Mesothelial cell of epicardium (in vitro differentiated cells): ENCODE data around the gene RPRD1B. TPM values are rescaled to one million over a fixed set of nuclear protein-coding genes. Genes with fewer than 3 reads are reported as not detected.
A peak's percentile ranks its signal among the peaks of the same experiment; 100 is the strongest.

Source experiments
- DNase-seq, 2 experiments: peaks; one replicate each; pipeline ENCODE4 v3.0.0; 2021; ENCODE audit warnings: low spot score in 2 of 2; ENCODE audit not compliant: unreplicated experiment in 2 of 2
- H3K27ac Mint-ChIP-seq: 2 replicates; pipeline ENCODE4 v1.8.0; 2021; ENCODE audit warnings: mixed read lengths
- H3K27me3 Mint-ChIP-seq: 2 replicates; pipeline ENCODE4 v1.8.0; 2021; ENCODE audit warnings: low read depth, mixed read lengths
- H3K36me3 Mint-ChIP-seq: 2 replicates; pipeline ENCODE4 v1.8.0; 2021; ENCODE audit warnings: mixed read lengths
- H3K4me1 Mint-ChIP-seq: 2 replicates; pipeline ENCODE4 v1.8.0; 2021; ENCODE audit warnings: mixed read lengths
- H3K4me3 Mint-ChIP-seq: 2 replicates; pipeline ENCODE4 v1.8.0; 2021; ENCODE audit warnings: mild to moderate bottlenecking, moderate library complexity, mixed read lengths
- H3K9me3 Mint-ChIP-seq: 2 replicates; pipeline ENCODE4 v1.8.0; 2021; ENCODE audit warnings: mixed read lengths
- total RNA-seq: library from RNA; stranded (reverse); gene quantifications from 3 replicates; pipeline ENCODE4 v1.2.1, GENCODE V29; 2021
- TF ChIP-seq, protein P1 (sequence below): fragments of 200-600 bp; sonication (generic); IDR thresholded peaks from one replicate; pipeline ENCODE4 v1.5.0; 2021; ENCODE audit warnings: antibody characterized with exemption; ENCODE audit not compliant: unreplicated experiment

The RPRD1B gene
- total RNA-seq, 1 donor from 2014 or later, result 48.4 TPM

- peak overlapping the region; percentile 96 for H3K4me3 Mint-ChIP-seq
- peaks cover 4% of the 10 kb centered on the region for H3K9me3 Mint-ChIP-seq
- peaks cover 40% of the 10 kb centered on the region for H3K4me1 Mint-ChIP-seq
- TF ChIP-seq, protein P1, sequence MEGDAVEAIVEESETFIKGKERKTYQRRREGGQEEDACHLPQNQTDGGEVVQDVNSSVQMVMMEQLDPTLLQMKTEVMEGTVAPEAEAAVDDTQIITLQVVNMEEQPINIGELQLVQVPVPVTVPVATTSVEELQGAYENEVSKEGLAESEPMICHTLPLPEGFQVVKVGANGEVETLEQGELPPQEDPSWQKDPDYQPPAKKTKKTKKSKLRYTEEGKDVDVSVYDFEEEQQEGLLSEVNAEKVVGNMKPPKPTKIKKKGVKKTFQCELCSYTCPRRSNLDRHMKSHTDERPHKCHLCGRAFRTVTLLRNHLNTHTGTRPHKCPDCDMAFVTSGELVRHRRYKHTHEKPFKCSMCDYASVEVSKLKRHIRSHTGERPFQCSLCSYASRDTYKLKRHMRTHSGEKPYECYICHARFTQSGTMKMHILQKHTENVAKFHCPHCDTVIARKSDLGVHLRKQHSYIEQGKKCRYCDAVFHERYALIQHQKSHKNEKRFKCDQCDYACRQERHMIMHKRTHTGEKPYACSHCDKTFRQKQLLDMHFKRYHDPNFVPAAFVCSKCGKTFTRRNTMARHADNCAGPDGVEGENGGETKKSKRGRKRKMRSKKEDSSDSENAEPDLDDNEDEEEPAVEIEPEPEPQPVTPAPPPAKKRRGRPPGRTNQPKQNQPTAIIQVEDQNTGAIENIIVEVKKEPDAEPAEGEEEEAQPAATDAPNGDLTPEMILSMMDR, result no peak
- peak overlapping the region; percentile 96 for H3K27ac Mint-ChIP-seq
- H3K27me3 Mint-ChIP-seq, result no peaks in the 10 kb centered on the region
- no peak for DNase-seq
- H3K36me3 Mint-ChIP-seq, result peaks cover 18% of the 10 kb centered on the region
Measured at GRCh38 chr20:38034108-38034649, 633 bp downstream of the RPRD1B start.

- DNase-seq, result no peak
- TF ChIP-seq, protein P1, result no peak
- Mint-ChIP-seq H3K4me1 (peaks cover 40% of the 10 kb centered on the region), H3K27me3 (no peaks in the 10 kb centered on the region), H3K27ac (peak overlapping the region; percentile 96), H3K4me3 (peak overlapping the region; percentile 96), H3K36me3 (peaks cover 13% of the 10 kb centered on the region), H3K9me3 (no peaks in the 10 kb centered on the region)
Measured at GRCh38 chr20:38034961-38035360, 1.4 kb downstream of the RPRD1B start.

GRCh38 chr20:38036366-38036765, 2.8 kb downstream of the RPRD1B start:
- Mint-ChIP-seq H3K36me3 (peaks cover 16% of the 10 kb centered on the region), H3K27ac (no peak overlapping the region), H3K27me3 (no peaks in the 10 kb centered on the region), H3K4me3 (no peak overlapping the region), H3K4me1 (peaks cover 34% of the 10 kb centered on the region), H3K9me3 (no peaks in the 10 kb centered on the region)
- no peak for DNase-seq
- TF ChIP-seq, protein P1, result no peak

GRCh38 chr20:38040276-38040675, 6.7 kb downstream of the RPRD1B start:
- Mint-ChIP-seq H3K4me3 (no peak overlapping the region), H3K4me1 (peaks cover 14% of the 10 kb centered on the region), H3K9me3 (no peaks in the 10 kb centered on the region), H3K36me3 (peaks cover 24% of the 10 kb centered on the region), H3K27ac (no peak overlapping the region), H3K27me3 (no peaks in the 10 kb centered on the region)
- TF ChIP-seq, protein P1, result no peak
- DNase-seq, result no peak

GRCh38 chr20:38043512-38044300, 10.2 kb downstream of the RPRD1B start:
- Mint-ChIP-seq H3K4me3 (no peak overlapping the region), H3K27ac (no peak overlapping the region), H3K36me3 (peaks cover 20% of the 10 kb centered on the region), H3K27me3 (no peaks in the 10 kb centered on the region), H3K9me3 (no peaks in the 10 kb centered on the region), H3K4me1 (peaks cover 15% of the 10 kb centered on the region)
- no peak for DNase-seq
- TF ChIP-seq, protein P1, result no peak
